ENCODE results near the gene RAB8A. TPM values are rescaled to one million over a fixed set of nuclear protein-coding genes. Genes with fewer than 3 reads are reported as not detected.

Gene RAB8A
- total and polyA plus RNA-seq, 9 of the 15 experiments (the other 6 are each of a cell fraction or from before 2014, with no cell fraction given): 11.2 to 102 (median 53.2) TPM

GRCh38 chr19:16144216-16144581, 32.5 kb downstream of the RAB8A start (continued):
- TF ChIP-seq MAX (CRISPR knock-in tag; IDR thresholded peaks at IDR 0.05) (no peak), ZBTB11 (CRISPR knock-in tag; IDR thresholded peaks at IDR 0.05) (no peak), RBM25 (IDR thresholded peaks at IDR 0.05; ENCODE audit: low read depth, low read length, severe bottlenecking) (no peak), ZFP36 (IDR thresholded peaks at IDR 0.05; ENCODE audit: low read depth, low read length, partially characterized antibody) (no peak), ELK3 (CRISPR knock-in tag; IDR thresholded peaks at IDR 0.05) (no peak), RB1 (IDR thresholded peaks at IDR 0.05; ENCODE audit: low read depth) (no peak), PRMT5 (CRISPR knock-in tag; IDR thresholded peaks at IDR 0.05) (no peak)
